ENCODE measurements around the gene HJURP.

The HJURP gene

GRCh38 chr2:233822101-233822771 is 32.1 kb downstream of the HJURP start:
- no peak for DNase-seq (ENCODE audit: low read depth)
- TF ChIP-seq CTCF (conservative IDR thresholded peaks at IDR 0.05; ENCODE audit: low read depth, low read length): no peak
- H3K4me3 ChIP-seq (ENCODE audit: low read depth, low read length): no peak overlapping the region

- TF ChIP-seq CTCF (conservative IDR thresholded peaks at IDR 0.05; ENCODE audit: low read depth, low read length): no peak
- H3K4me3 ChIP-seq (ENCODE audit: low read depth, low read length): no peak overlapping the region
- no peak for DNase-seq (ENCODE audit: low read depth)
These were observed 32.6 kb downstream of the HJURP start for GRCh38 chr2:233821709-233822100.

DNA sequence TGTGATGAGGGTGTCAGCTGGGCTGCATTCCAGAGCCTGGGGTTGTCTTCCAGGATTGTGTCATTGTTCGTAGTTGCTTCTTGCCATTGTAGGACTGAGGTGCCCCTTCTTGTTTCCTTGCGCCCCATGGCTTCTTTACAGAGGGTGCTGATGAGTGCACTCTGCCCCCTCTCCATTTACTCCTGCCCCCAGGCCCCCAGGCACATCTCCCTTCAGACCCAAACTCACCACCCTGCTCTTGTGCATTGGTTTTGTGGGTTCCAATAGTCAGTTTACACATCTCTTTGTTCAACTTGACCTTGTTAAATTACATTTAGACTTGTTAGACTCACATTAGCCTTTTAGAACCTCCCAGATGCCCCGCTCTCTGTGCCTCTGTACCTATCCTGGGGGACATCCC is 33.1 kb downstream of the HJURP start:
- no peak overlapping the region for H3K4me3 ChIP-seq (ENCODE audit: low read depth, low read length)
- no peak for DNase-seq (ENCODE audit: low read depth)
- TF ChIP-seq CTCF (conservative IDR thresholded peaks at IDR 0.05; ENCODE audit: low read depth, low read length): no peak

DNA sequence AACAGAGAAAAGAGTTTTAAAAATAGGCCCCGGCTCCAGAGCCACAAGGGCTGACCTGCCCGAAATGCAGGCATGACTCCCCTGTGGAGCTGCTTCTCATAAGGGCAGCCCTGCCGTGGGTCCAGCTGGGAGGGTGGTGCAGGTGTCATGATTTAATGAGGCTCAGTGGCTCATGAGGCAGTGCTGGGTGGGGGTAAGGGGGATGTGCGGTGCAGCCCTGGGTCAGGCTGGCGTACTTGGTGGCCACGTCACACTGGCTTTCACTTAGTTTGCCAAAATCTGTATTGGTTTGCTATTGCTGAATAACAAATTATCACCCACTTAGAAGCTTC is 33.6 kb downstream of the HJURP start:
- DNase-seq (ENCODE audit: low read depth): no peak
- TF ChIP-seq CTCF (conservative IDR thresholded peaks at IDR 0.05; ENCODE audit: low read depth, low read length): no peak
- no peak overlapping the region for H3K4me3 ChIP-seq (ENCODE audit: low read depth, low read length)

- no peak overlapping the region for H3K4me3 ChIP-seq (ENCODE audit: low read depth, low read length)
- TF ChIP-seq CTCF (conservative IDR thresholded peaks at IDR 0.05; ENCODE audit: low read depth, low read length): no peak
- DNase-seq (ENCODE audit: low read depth): no peak
These were observed 34.2 kb downstream of the HJURP start for GRCh38 chr2:233819884-233820773.

GRCh38 chr2:233818639-233819621 is 35.4 kb downstream of the HJURP start:
- DNase-seq (ENCODE audit: low read depth): no peak
- no peak overlapping the region for H3K4me3 ChIP-seq (ENCODE audit: low read depth, low read length)
- no peak for TF ChIP-seq CTCF (conservative IDR thresholded peaks at IDR 0.05; ENCODE audit: low read depth, low read length)

All from choroid plexus epithelial cell (primary cell).